ENCODE results near the gene AKR1A1. TPM values are rescaled to one million over a fixed set of nuclear protein-coding genes. Genes with fewer than 3 reads are reported as not detected.
"Not testable (repeated sequence)": the region's sequence is repeated elsewhere in the genome, so short reads cannot be mapped to it uniquely, and the experiment has no call there.

Gene AKR1A1
- total RNA-seq, 6 experiments from 2014 or later = 115 to 308 (median 220) TPM

DNA sequence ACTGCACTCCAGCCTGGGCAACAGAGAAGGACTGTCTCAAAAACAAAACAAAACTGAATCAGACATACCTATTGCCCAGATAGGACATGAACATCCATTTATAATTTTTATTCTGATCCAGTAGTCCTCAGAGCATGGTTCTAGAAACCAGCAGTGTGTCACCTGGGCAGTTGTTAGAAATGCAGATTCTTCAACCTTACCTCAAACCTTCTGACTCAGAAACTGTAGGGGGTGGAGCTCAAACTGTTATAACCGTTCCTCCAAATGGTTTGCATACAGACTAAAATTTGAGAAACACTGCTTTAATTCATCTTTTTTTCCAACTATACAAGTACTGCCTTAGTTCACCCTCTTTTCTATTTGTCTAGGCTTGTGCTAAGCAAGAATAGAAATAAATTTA is 39.2 kb downstream of the AKR1A1 start:
- 13% methylated on average over 1 of the region's 1 CpG for WGBS (ENCODE audit: insufficient coverage, low coverage, low lambda C conversion rate, missing lambda C conversion rate)
- Histone ChIP-seq H3K27ac (no peak overlapping the region), H3K9me3 (no peaks in the 10 kb centered on the region), H3K36me3 (peaks cover 0 to 14% (median 4%) of the 10 kb centered on the region in 4 donors), H3K4me1 (peaks cover 0 to 15% (median 3%) of the 10 kb centered on the region in 4 donors), H3K4me3 (no peak overlapping the region), H3K27me3 (no peaks in the 10 kb centered on the region)
- intact Hi-C loops (cut with DNase I) = no loop called here
- no peak for TF ChIP-seq POLR2A (IDR thresholded peaks at IDR 0.05)
- TF ChIP-seq, protein P1, sequence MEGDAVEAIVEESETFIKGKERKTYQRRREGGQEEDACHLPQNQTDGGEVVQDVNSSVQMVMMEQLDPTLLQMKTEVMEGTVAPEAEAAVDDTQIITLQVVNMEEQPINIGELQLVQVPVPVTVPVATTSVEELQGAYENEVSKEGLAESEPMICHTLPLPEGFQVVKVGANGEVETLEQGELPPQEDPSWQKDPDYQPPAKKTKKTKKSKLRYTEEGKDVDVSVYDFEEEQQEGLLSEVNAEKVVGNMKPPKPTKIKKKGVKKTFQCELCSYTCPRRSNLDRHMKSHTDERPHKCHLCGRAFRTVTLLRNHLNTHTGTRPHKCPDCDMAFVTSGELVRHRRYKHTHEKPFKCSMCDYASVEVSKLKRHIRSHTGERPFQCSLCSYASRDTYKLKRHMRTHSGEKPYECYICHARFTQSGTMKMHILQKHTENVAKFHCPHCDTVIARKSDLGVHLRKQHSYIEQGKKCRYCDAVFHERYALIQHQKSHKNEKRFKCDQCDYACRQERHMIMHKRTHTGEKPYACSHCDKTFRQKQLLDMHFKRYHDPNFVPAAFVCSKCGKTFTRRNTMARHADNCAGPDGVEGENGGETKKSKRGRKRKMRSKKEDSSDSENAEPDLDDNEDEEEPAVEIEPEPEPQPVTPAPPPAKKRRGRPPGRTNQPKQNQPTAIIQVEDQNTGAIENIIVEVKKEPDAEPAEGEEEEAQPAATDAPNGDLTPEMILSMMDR (IDR thresholded peaks at IDR 0.05) = no peak
- no peak for DNase-seq
- ATAC-seq = peak in 3 of 4 donors; percentile 7 to 10 (median 7)

GRCh38 chr1:45594412-45594811 is 43.8 kb downstream of the AKR1A1 start:
- no peak overlapping the region for H3K4me3 ChIP-seq
- intact Hi-C loops (cut with DNase I) = no loop called here
- peaks cover 0 to 6% (median 0%) of the 10 kb centered on the region in 4 donors for H3K4me1 ChIP-seq
- no peaks in the 10 kb centered on the region for H3K9me3 ChIP-seq
- 80% methylated on average over 1 of the region's 4 CpGs for WGBS (ENCODE audit: insufficient coverage, low coverage, low lambda C conversion rate, missing lambda C conversion rate)
- DNase-seq (no peak), ATAC-seq (no peak)
- H3K36me3 ChIP-seq = peaks cover 0 to 14% (median 4%) of the 10 kb centered on the region in 4 donors
- no peak overlapping the region for H3K27ac ChIP-seq
- no peaks in the 10 kb centered on the region for H3K27me3 ChIP-seq
- no peak for TF ChIP-seq POLR2A (IDR thresholded peaks at IDR 0.05)
- TF ChIP-seq, protein P1 (IDR thresholded peaks at IDR 0.05) = no peak

DNA sequence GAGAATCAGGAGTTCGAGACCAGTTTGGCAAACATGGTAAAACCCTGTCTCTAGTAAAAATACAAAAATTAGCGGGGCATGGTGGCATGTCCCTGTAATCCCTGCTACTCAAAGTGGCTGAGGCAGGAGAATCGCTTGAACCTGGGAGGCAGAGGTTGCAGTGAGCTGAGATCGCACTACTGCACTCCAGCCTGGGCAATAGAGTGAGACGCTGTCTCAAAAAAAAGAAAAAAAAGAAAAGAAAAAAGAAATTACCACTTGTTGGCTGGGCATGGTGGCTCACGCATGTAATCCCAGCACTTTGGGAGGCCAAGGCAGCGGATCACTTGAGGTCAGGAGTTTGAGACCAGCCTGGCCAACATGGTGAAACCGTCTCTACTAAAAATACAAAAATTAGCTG is 46.1 kb downstream of the AKR1A1 start:
- H3K27me3 ChIP-seq; H3K27ac ChIP-seq; intact Hi-C loops (cut with DNase I); H3K4me1 ChIP-seq; H3K4me3 ChIP-seq; H3K9me3 ChIP-seq; DNase-seq; ATAC-seq: not testable (repeated sequence)
- peaks cover 0 to 14% (median 4%) of the 10 kb centered on the region in 4 donors for H3K36me3 ChIP-seq
- 94% methylated on average over 6 of the region's 8 CpGs for WGBS (ENCODE audit: insufficient coverage, low coverage, low lambda C conversion rate, missing lambda C conversion rate)

DNA sequence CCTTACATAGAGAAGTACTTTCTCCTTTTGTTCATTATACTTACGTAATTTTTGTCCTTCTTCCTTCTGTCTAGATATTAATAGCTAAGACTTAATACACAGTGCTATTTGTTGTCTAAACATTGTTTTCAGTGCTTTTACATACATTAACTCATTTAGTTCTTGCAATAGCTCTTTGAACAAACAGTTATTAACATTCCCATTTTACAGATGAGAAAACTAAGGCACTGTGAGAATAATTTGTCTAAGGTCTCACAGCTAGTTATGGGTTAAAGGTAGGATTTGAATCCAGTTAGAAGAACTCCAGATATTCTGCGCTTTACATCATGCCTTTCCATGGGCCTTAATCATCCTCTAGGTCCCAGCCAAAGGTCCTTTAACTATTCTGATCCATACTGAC is 53.6 kb downstream of the AKR1A1 start:
- Histone ChIP-seq H3K4me3 (no peak overlapping the region), H3K4me1 (no peaks in the 10 kb centered on the region), H3K9me3 (no peaks in the 10 kb centered on the region), H3K36me3 (peaks cover 0 to 22% (median 0%) of the 10 kb centered on the region in 4 donors), H3K27ac (no peak overlapping the region), H3K27me3 (no peaks in the 10 kb centered on the region)
- intact Hi-C loops (cut with DNase I) = no loop called here
- no peak for DNase-seq
- WGBS (ENCODE audit: insufficient coverage, low coverage, low lambda C conversion rate, missing lambda C conversion rate) = 93% methylated on average over 2 of the region's 2 CpGs
- no peak for ATAC-seq
- TF ChIP-seq POLR2A (IDR thresholded peaks at IDR 0.05) = no peak
- TF ChIP-seq, protein P1 (IDR thresholded peaks at IDR 0.05) = no peak

GRCh38 chr1:45607404-45608074 is 56.9 kb downstream of the AKR1A1 start:
- Histone ChIP-seq H3K9me3 (no peaks in the 10 kb centered on the region), H3K4me1 (no peaks in the 10 kb centered on the region), H3K27me3 (no peaks in the 10 kb centered on the region), H3K4me3 (no peak overlapping the region), H3K36me3 (peaks cover 0 to 22% (median 0%) of the 10 kb centered on the region in 4 donors), H3K27ac (no peak overlapping the region)
- TF ChIP-seq, protein P1 (IDR thresholded peaks at IDR 0.05) = no peak
- TF ChIP-seq POLR2A (IDR thresholded peaks at IDR 0.05) = no peak
- 62% methylated on average over 6 of the region's 6 CpGs for WGBS (ENCODE audit: insufficient coverage, low coverage, low lambda C conversion rate, missing lambda C conversion rate)
- intact Hi-C loops (cut with DNase I) = no loop called here
- DNase-seq (no peak), ATAC-seq (peak in 2 of 4 donors; percentile 34)
